Neural crest cell (in vitro differentiated cells): Measurements from ENCODE around the gene CENPP. TPM values are rescaled to one million over a fixed set of nuclear protein-coding genes. Genes with fewer than 3 reads are reported as not detected.

Experiments
- DNase-seq: peaks from one replicate; pipeline ENCODE4 v3.0.0; 2021; ENCODE audit warnings: low read depth, mixed read lengths, low spot score
- H3K27ac Mint-ChIP-seq: one replicate; pipeline ENCODE4 v1.8.0; 2021; ENCODE audit warnings: mild to moderate bottlenecking, mixed read lengths; ENCODE audit not compliant: unreplicated experiment
- H3K27me3 Mint-ChIP-seq: 2 replicates; pipeline ENCODE4 v1.8.0; 2021; ENCODE audit warnings: low read depth, mild to moderate bottlenecking, mixed read lengths
- H3K36me3 Mint-ChIP-seq: 2 replicates; pipeline ENCODE4 v1.8.0; 2021; ENCODE audit warnings: low read depth, mild to moderate bottlenecking, mixed read lengths
- H3K4me1 Mint-ChIP-seq: 2 replicates; pipeline ENCODE4 v1.8.0; 2021; ENCODE audit warnings: mixed read lengths
- H3K4me3 Mint-ChIP-seq: one replicate; pipeline ENCODE4 v1.8.0; 2021; ENCODE audit warnings: mild to moderate bottlenecking, mixed read lengths
- H3K9me3 Mint-ChIP-seq: 2 replicates; pipeline ENCODE4 v1.8.0; 2021; ENCODE audit warnings: mixed read lengths
- total RNA-seq: library from RNA; stranded (reverse); gene quantifications from 2 replicates; pipeline ENCODE4 v1.2.1, GENCODE V29; 2021
- TF ChIP-seq, protein P1 (sequence below): fragments of 200-600 bp; sonication (generic); conservative IDR thresholded peaks from 2 replicates; pipeline ENCODE4 v1.5.0; 2021; ENCODE audit warnings: antibody characterized with exemption, mild to moderate bottlenecking

CENPP gene
- total RNA-seq, 1 donor from 2014 or later = 15.7 TPM

DNA sequence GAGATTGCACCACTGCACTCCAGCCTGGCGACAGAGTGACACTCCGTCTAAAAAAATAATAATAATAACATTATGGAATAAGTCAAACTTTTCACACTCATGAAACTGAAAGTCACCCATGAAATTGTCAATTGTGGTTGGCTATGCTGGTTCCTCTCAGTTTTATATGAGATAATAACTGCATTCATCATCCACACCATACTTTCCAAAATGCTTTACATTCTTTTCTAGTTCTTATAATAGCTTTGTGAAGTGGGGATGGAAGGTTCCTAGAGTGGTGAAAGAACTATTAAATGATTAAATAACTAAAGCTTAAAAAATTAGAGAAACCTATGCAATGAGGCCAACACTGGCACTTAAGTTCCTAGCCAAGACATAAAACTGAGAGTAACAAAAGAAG lies 169.1 kb downstream of the CENPP start:
- H3K9me3 Mint-ChIP-seq = peaks cover 2% of the 10 kb centered on the region
- no peak for DNase-seq
- H3K36me3 Mint-ChIP-seq = no peaks in the 10 kb centered on the region
- TF ChIP-seq, protein P1, sequence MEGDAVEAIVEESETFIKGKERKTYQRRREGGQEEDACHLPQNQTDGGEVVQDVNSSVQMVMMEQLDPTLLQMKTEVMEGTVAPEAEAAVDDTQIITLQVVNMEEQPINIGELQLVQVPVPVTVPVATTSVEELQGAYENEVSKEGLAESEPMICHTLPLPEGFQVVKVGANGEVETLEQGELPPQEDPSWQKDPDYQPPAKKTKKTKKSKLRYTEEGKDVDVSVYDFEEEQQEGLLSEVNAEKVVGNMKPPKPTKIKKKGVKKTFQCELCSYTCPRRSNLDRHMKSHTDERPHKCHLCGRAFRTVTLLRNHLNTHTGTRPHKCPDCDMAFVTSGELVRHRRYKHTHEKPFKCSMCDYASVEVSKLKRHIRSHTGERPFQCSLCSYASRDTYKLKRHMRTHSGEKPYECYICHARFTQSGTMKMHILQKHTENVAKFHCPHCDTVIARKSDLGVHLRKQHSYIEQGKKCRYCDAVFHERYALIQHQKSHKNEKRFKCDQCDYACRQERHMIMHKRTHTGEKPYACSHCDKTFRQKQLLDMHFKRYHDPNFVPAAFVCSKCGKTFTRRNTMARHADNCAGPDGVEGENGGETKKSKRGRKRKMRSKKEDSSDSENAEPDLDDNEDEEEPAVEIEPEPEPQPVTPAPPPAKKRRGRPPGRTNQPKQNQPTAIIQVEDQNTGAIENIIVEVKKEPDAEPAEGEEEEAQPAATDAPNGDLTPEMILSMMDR = no peak
- no peak overlapping the region for H3K27ac Mint-ChIP-seq
- no peaks in the 10 kb centered on the region for H3K27me3 Mint-ChIP-seq
- H3K4me1 Mint-ChIP-seq = peaks cover 16% of the 10 kb centered on the region
- no peak overlapping the region for H3K4me3 Mint-ChIP-seq

DNA sequence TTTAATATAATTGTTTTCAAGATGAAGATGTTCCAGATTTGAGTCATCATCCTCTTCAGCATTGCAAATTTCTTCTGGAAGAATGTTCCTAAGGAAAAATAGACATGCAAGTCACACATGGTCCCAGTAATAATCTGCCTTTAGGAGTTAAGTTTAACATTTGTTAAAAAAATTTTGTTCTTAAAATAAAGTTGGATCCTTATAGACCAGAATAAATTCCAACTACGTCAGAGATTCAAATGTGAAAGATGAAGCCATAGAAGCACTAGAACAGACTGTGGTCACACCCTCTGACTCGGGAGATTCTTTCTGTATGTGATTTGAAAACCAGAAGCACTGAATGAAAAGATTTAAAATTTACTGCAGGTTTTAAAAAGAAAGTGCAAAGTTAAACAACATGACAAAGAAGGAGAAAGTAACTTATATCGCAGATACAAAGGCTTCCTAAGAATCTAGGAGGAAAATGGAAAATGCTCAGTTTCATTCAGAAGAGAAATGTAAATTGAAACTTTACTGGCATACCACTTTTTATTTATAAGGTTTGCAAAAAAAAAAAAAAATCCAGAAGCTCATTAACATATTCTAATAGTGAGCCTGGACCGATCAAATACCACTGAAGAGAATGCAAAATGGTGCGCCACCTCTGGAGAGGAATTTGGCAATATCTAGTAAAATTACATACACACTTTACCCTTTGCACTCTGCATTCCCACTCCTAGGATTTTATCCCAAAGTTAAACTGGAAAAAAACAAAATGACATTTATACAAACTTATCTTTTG lies 170.8 kb downstream of the CENPP start:
- TF ChIP-seq, protein P1 = no peak
- no peaks in the 10 kb centered on the region for H3K27me3 Mint-ChIP-seq
- peaks cover 16% of the 10 kb centered on the region for H3K4me1 Mint-ChIP-seq
- H3K9me3 Mint-ChIP-seq = peaks cover 2% of the 10 kb centered on the region
- H3K27ac Mint-ChIP-seq = no peak overlapping the region
- no peaks in the 10 kb centered on the region for H3K36me3 Mint-ChIP-seq
- no peak overlapping the region for H3K4me3 Mint-ChIP-seq
- DNase-seq = no peak

DNA sequence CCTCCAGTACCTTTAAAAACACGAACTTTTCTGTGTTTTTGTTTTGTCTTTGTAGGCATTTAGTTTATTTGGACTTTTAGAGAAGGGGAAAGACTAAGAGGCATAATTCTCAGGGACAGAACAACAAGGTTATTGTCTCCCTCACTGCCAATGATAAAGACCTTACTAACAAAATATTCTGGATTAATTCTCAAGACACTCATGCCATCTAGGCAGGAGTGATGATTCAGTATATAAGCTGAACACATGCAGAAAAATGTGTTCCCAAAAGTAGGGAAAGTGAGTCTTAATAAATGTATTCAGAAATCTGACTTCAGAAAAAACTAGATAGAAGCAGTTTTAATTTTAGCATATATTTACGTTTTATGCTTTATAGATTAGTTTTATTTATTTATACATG lies 173.9 kb downstream of the CENPP start:
- no peak overlapping the region for H3K27ac Mint-ChIP-seq
- H3K27me3 Mint-ChIP-seq = no peaks in the 10 kb centered on the region
- H3K36me3 Mint-ChIP-seq = no peaks in the 10 kb centered on the region
- TF ChIP-seq, protein P1 = no peak
- DNase-seq = no peak
- no peak overlapping the region for H3K4me3 Mint-ChIP-seq
- H3K4me1 Mint-ChIP-seq = peaks cover 16% of the 10 kb centered on the region
- peaks cover 2% of the 10 kb centered on the region for H3K9me3 Mint-ChIP-seq

DNA sequence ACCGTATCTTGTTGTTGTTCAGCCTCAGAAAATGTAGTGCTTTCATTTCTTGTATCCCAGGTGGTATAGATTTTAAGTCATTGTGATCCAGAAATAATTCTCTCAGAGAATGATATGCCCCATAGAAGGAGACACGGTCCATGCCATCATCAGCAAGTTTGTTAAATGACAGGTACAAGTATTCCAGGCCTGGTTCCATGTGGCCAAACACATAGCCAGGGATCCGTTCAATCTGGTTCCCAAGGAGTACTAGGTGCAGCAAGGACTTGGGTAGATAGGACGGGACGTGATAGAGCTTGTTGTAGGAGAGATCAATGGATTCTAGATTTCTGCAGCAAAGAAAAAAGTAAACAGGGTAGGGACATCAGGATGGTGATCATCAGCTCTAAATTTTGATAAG lies 175.0 kb downstream of the CENPP start:
- H3K36me3 Mint-ChIP-seq = no peaks in the 10 kb centered on the region
- peaks cover 16% of the 10 kb centered on the region for H3K4me1 Mint-ChIP-seq
- H3K27ac Mint-ChIP-seq = no peak overlapping the region
- H3K9me3 Mint-ChIP-seq = peaks cover 2% of the 10 kb centered on the region
- no peak overlapping the region for H3K4me3 Mint-ChIP-seq
- DNase-seq = no peak
- TF ChIP-seq, protein P1 = no peak
- no peaks in the 10 kb centered on the region for H3K27me3 Mint-ChIP-seq

DNA sequence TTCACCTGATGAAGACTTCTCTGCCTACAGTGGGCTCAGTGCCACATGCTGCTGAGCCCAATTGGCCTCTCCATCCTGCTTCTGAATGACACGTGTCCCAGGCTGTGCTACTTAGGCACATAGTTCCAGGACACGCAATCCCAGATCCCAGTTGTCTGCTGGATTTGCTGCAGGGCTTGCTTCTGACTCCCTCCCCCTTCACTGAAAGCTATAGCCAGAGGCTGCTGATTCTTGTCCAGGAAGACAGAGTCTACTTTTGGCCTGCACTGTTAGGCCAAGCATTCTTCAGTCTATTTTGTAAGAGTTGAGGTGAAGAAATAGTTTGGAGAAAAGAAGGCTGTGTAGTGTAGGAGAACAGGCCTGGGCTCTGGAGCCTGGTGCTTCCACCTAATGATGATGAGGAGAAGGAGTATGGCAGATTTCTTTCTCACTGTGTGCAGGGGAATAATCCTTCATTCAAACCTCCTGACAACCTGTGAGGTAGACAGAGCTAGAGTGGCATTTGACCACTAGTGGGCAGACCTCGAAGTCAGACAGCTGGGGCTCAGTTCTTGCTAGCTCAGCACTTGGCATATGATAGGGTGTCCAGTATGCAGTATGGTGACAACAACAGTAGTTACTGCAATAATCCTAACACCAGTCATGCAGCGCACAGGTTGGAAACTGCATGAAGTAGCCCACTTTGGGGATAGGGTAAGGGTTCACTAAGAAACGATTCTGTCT lies 176.1 kb downstream of the CENPP start:
- H3K4me3 Mint-ChIP-seq = no peak overlapping the region
- no peak for DNase-seq
- H3K27ac Mint-ChIP-seq = no peak overlapping the region
- H3K9me3 Mint-ChIP-seq = peaks cover 2% of the 10 kb centered on the region
- H3K36me3 Mint-ChIP-seq = no peaks in the 10 kb centered on the region
- peaks cover 16% of the 10 kb centered on the region for H3K4me1 Mint-ChIP-seq
- TF ChIP-seq, protein P1 = peak; percentile 50
- H3K27me3 Mint-ChIP-seq = no peaks in the 10 kb centered on the region
